ENCODE data around the gene NLGN4Y. TPM values are rescaled to one million over a fixed set of nuclear protein-coding genes. Genes with fewer than 3 reads are reported as not detected.

NLGN4Y gene
- total and polyA plus RNA-seq, 4 donors = 2.9 to 5.3 TPM; not detected in 2

- no peaks in the 10 kb centered on the region for H3K27me3 ChIP-seq (ENCODE audit: control insufficient read depth in 4 of 4, insufficient read depth in 4 of 4, low read length in 3 of 4)
- DNase-seq (ENCODE audit: low spot score) = no peak
- no peaks in the 10 kb centered on the region for H3K36me3 ChIP-seq (ENCODE audit: control insufficient read depth in 4 of 4, insufficient read depth in 3 of 4, low read depth in 1 of 4, low read length in 3 of 4)
- no peak overlapping the region for H3K9ac ChIP-seq (ENCODE audit: low read depth in 1 of 2, low read length in 2 of 2)
- no peak for TF ChIP-seq FOXA2 (IDR thresholded peaks at IDR 0.05)
- no peak for TF ChIP-seq GABPA (IDR thresholded peaks at IDR 0.05 in 1 of 2, conservative IDR thresholded peaks at IDR 0.05 in 1 of 2)
- TF ChIP-seq RAD21 (IDR thresholded peaks at IDR 0.05) = no peak
- TF ChIP-seq FOXA1 (IDR thresholded peaks at IDR 0.05) = no peak
- no peak for TF ChIP-seq SP1 (IDR thresholded peaks at IDR 0.05)
- TF ChIP-seq ATF3 (IDR thresholded peaks at IDR 0.05) = no peak
- TF ChIP-seq MAX (IDR thresholded peaks at IDR 0.05) = no peak
- no peak for TF ChIP-seq YY1 (IDR thresholded peaks at IDR 0.05)
- TF ChIP-seq ZBTB33 (IDR thresholded peaks at IDR 0.05) = no peak
- TF ChIP-seq HNF4A (conservative IDR thresholded peaks at IDR 0.05) = no peak
- TF ChIP-seq REST (IDR thresholded peaks at IDR 0.05) = no peak
- WGBS = 79% methylated on average over 1 of the region's 1 CpG
- H3K9me3 ChIP-seq (ENCODE audit: control insufficient read depth in 4 of 4, low read length in 3 of 4) = no peaks in the 10 kb centered on the region
- H3K4me3 ChIP-seq (ENCODE audit: low read depth in 1 of 3, low read length in 3 of 3) = no peak overlapping the region
- no peak overlapping the region for H3K27ac ChIP-seq (ENCODE audit: low read depth in 1 of 2, low read length in 2 of 2)
- H3K4me1 ChIP-seq (ENCODE audit: control insufficient read depth in 4 of 4, insufficient read depth in 4 of 4, low read length in 3 of 4) = no peaks in the 10 kb centered on the region
Observed at GRCh38 chrY:14741596-14741995, 217.3 kb downstream of the NLGN4Y start.

- H3K27ac ChIP-seq (ENCODE audit: low read depth in 1 of 2, low read length in 2 of 2) = no peak overlapping the region
- no peaks in the 10 kb centered on the region for H3K36me3 ChIP-seq (ENCODE audit: control insufficient read depth in 4 of 4, insufficient read depth in 3 of 4, low read depth in 1 of 4, low read length in 3 of 4)
- H3K4me3 ChIP-seq (ENCODE audit: low read depth in 1 of 3, low read length in 3 of 3) = no peak overlapping the region
- no peak overlapping the region for H3K9ac ChIP-seq (ENCODE audit: low read depth in 1 of 2, low read length in 2 of 2)
- WGBS = 87% methylated on average over 4 of the region's 4 CpGs
- no peak for DNase-seq (ENCODE audit: low spot score)
- no peaks in the 10 kb centered on the region for H3K4me1 ChIP-seq (ENCODE audit: control insufficient read depth in 4 of 4, insufficient read depth in 4 of 4, low read length in 3 of 4)
- no peak for TF ChIP-seq ATF3 (IDR thresholded peaks at IDR 0.05)
- TF ChIP-seq NR2F2 (IDR thresholded peaks at IDR 0.05) = no peak
- no peak for TF ChIP-seq YY1 (IDR thresholded peaks at IDR 0.05)
- no peak for TF ChIP-seq RAD21 (IDR thresholded peaks at IDR 0.05)
- no peak for TF ChIP-seq RXRA (IDR thresholded peaks at IDR 0.05)
- no peak for TF ChIP-seq EGR1 (IDR thresholded peaks at IDR 0.05; ENCODE audit: low read depth in 2 of 2)
- no peak for TF ChIP-seq TAF1 (conservative IDR thresholded peaks at IDR 0.05)
- no peaks in the 10 kb centered on the region for H3K27me3 ChIP-seq (ENCODE audit: control insufficient read depth in 4 of 4, insufficient read depth in 4 of 4, low read length in 3 of 4)
- no peaks in the 10 kb centered on the region for H3K9me3 ChIP-seq (ENCODE audit: control insufficient read depth in 4 of 4, low read length in 3 of 4)
Observed at GRCh38 chrY:14748329-14748728, 224.0 kb downstream of the NLGN4Y start.

All from liver (tissue), 9 donors.